ENCODE data around the gene MCM6. TPM values are rescaled to one million over a fixed set of nuclear protein-coding genes. Genes with fewer than 3 reads are reported as not detected.

MCM6 gene
- total RNA-seq, 1 experiment from 2014 or later = 13.5 TPM

DNA sequence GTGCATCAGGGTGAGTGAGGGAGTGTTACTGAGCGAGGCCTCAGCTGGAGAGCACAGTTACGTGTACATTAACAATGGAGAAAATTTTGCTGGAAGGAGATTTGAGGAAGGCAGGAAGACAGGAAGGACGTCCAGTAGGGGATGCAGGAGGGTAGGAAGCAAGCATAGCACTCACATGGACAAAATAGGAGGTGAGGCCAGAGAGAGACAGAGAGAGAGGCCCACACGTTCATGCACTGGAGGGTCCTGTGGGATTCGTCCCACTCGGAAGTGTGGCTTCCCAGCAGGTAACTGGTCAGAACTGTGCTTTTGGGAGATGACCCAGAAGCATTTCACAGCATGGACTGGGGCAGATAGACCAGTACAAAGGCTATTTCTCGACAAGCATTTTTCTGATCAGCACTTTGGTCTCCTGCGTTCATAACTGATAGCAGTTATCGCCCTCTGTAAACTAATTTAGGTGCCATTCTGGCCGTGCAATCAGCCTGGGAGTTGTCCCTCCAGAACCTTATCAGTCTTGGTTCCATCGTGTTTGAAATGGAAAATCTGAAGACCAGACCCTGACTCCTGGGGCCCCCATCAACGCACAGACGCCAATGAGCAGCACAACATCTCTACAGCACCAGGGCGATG lies 44.9 kb downstream of the MCM6 start:
- H3K36me3 Mint-ChIP-seq (ENCODE audit: insufficient read depth, unreplicated experiment) = no peaks in the 10 kb centered on the region
- CTCF ChIA-PET = no interaction called here
- DNase-seq (ENCODE audit: unreplicated experiment) = no peak
- H3K4me3 Mint-ChIP-seq (ENCODE audit: unreplicated experiment) = no peak overlapping the region
- TF ChIP-seq, protein P1, sequence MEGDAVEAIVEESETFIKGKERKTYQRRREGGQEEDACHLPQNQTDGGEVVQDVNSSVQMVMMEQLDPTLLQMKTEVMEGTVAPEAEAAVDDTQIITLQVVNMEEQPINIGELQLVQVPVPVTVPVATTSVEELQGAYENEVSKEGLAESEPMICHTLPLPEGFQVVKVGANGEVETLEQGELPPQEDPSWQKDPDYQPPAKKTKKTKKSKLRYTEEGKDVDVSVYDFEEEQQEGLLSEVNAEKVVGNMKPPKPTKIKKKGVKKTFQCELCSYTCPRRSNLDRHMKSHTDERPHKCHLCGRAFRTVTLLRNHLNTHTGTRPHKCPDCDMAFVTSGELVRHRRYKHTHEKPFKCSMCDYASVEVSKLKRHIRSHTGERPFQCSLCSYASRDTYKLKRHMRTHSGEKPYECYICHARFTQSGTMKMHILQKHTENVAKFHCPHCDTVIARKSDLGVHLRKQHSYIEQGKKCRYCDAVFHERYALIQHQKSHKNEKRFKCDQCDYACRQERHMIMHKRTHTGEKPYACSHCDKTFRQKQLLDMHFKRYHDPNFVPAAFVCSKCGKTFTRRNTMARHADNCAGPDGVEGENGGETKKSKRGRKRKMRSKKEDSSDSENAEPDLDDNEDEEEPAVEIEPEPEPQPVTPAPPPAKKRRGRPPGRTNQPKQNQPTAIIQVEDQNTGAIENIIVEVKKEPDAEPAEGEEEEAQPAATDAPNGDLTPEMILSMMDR (IDR thresholded peaks at IDR 0.05; ENCODE audit: unreplicated experiment) = no peak
- POLR2A ChIA-PET = no interaction called here
- BruUV-seq (replicated peaks) = no TSS peak
- no peaks in the 10 kb centered on the region for H3K9me3 Mint-ChIP-seq (ENCODE audit: unreplicated experiment)
- intact Hi-C loops (cut with micrococcal nuclease) = no loop called here
- H3K27me3 Mint-ChIP-seq (ENCODE audit: insufficient read depth, unreplicated experiment) = no peaks in the 10 kb centered on the region
- no peak overlapping the region for H3K27ac Mint-ChIP-seq (ENCODE audit: low read depth, unreplicated experiment)
- H3K4me1 Mint-ChIP-seq (ENCODE audit: insufficient read depth, unreplicated experiment) = no peaks in the 10 kb centered on the region

DNA sequence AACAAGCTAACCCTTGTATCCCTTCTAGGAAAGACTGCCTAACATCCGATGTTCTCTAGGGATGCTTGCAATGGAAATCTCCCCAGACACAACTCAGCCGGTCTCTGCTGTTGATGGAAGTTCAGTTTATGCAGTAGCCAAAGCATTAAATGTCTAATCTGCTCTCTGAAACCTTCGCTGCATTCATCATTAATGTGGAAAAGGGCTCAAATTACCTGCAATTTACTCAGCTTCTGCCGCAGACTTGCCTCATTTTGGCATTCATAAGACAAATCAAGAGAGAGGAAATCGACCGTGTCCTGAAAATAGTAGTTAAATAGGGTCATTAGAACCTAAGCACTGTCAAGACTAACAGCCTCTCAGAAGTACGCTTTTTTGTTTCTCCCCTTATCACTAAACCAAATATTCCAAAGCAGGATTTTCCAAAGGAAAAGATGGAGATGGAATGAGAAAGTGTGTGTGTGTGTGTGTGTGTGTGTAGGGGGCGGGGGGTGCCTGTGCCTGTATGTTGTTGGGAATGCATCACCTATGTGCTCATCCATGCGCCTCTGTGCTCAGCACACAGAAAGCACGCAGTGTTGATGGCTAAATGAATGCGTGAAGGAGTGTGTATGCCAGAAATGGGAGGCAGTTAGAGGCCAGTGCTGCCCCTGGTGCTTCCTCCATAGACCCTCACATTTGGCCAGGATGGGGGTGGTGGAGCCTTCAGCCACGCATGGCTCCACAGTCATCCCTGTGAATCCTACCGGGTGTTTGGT lies 46.7 kb downstream of the MCM6 start:
- H3K27me3 Mint-ChIP-seq (ENCODE audit: insufficient read depth, unreplicated experiment) = no peaks in the 10 kb centered on the region
- no peak for DNase-seq (ENCODE audit: unreplicated experiment)
- no peak overlapping the region for H3K27ac Mint-ChIP-seq (ENCODE audit: low read depth, unreplicated experiment)
- H3K36me3 Mint-ChIP-seq (ENCODE audit: insufficient read depth, unreplicated experiment) = no peaks in the 10 kb centered on the region
- no peaks in the 10 kb centered on the region for H3K9me3 Mint-ChIP-seq (ENCODE audit: unreplicated experiment)
- no peaks in the 10 kb centered on the region for H3K4me1 Mint-ChIP-seq (ENCODE audit: insufficient read depth, unreplicated experiment)
- no TSS peak for BruUV-seq (replicated peaks)
- TF ChIP-seq, protein P1 (IDR thresholded peaks at IDR 0.05; ENCODE audit: unreplicated experiment) = no peak
- H3K4me3 Mint-ChIP-seq (ENCODE audit: unreplicated experiment) = no peak overlapping the region
- ChIA-PET CTCF (interaction anchor here (0.8 kb wide), 1 partner anchor 67 kb away, joined by 3 read pairs; no protein-coding TSS in a partner anchor), POLR2A (no interaction called here)
- intact Hi-C loops (cut with micrococcal nuclease) = no loop called here

DNA sequence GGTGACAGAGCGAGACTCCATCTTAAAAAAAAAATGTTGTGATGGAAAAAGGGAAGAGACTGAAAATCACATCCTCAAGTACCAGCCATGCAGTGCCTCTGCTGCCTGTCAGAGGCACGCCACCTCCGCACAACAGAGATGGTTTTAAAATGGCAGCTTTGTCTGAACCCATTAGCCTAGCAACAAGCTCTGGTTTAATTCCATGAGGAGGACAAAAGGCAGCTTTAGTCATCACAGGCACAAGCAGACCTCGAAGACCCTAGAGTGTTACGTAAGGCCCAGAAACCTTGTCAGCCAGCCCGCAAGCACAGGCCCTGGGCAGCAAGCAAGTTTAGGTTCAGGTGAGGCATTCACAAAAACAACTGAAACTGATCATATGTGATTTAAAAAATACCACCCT lies 49.7 kb downstream of the MCM6 start:
- Mint-ChIP-seq H3K36me3 (ENCODE audit: insufficient read depth, unreplicated experiment) (no peaks in the 10 kb centered on the region), H3K4me3 (ENCODE audit: unreplicated experiment) (no peak overlapping the region), H3K9me3 (ENCODE audit: unreplicated experiment) (no peaks in the 10 kb centered on the region), H3K4me1 (ENCODE audit: insufficient read depth, unreplicated experiment) (no peaks in the 10 kb centered on the region), H3K27me3 (ENCODE audit: insufficient read depth, unreplicated experiment) (no peaks in the 10 kb centered on the region), H3K27ac (ENCODE audit: low read depth, unreplicated experiment) (no peak overlapping the region)
- TF ChIP-seq, protein P1 (IDR thresholded peaks at IDR 0.05; ENCODE audit: unreplicated experiment) = no peak
- ChIA-PET CTCF (interaction anchor here (0.8 kb wide), 1 partner anchor 27 kb away, joined by 3 read pairs; no protein-coding TSS in a partner anchor), POLR2A (no interaction called here)
- intact Hi-C loops (cut with micrococcal nuclease) = no loop called here
- no peak for DNase-seq (ENCODE audit: unreplicated experiment)
- BruUV-seq (replicated peaks) = no TSS peak

DNA sequence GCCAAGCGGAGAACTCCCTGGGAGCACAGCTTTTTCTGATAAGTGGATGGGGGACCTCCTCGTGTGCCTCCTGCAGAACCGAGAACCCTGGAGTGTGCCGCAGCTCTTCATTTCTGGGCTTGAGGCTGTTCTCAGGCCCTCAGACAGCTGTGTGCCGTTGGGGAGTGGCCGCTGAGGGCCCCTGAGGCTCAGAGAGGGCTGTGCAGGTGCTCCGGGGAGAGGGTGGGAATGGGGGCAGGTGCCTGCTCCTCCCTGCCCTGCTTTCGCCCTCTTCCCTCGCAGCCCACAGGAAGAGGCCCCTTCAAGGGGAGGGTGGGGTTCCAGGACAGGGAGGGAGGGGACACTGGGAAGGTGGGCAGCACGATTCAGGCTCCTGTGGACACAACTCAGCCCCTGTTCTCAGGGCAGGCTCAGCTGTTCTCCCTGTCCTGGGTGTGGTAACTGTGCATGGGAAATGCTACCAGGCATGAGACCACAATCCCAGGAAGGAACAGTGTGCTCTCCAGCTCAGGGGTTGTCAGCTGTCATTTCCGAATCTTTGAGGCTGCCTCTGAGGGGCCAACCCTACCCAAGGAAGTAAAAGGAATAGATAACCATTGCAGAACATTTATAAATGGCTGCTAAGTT lies 50.6 kb downstream of the MCM6 start:
- no peak for DNase-seq (ENCODE audit: unreplicated experiment)
- ChIA-PET POLR2A (no interaction called here), CTCF (interaction anchor here (1.3 kb wide), 1 partner anchor 28 kb away, joined by 4 read pairs; no protein-coding TSS in a partner anchor)
- no peak overlapping the region for H3K4me3 Mint-ChIP-seq (ENCODE audit: unreplicated experiment)
- H3K4me1 Mint-ChIP-seq (ENCODE audit: insufficient read depth, unreplicated experiment) = no peaks in the 10 kb centered on the region
- no peak overlapping the region for H3K27ac Mint-ChIP-seq (ENCODE audit: low read depth, unreplicated experiment)
- BruUV-seq (replicated peaks) = no TSS peak
- no peaks in the 10 kb centered on the region for H3K27me3 Mint-ChIP-seq (ENCODE audit: insufficient read depth, unreplicated experiment)
- H3K9me3 Mint-ChIP-seq (ENCODE audit: unreplicated experiment) = no peaks in the 10 kb centered on the region
- TF ChIP-seq, protein P1 (IDR thresholded peaks at IDR 0.05; ENCODE audit: unreplicated experiment) = no peak
- intact Hi-C loops (cut with micrococcal nuclease) = no loop called here
- H3K36me3 Mint-ChIP-seq (ENCODE audit: insufficient read depth, unreplicated experiment) = no peaks in the 10 kb centered on the region

Measured in MCF 10A (cell line).